OCI-LY3 (cell line): ENCODE results near the gene RPL21.
"Not testable (repeated sequence)": the region's sequence is repeated elsewhere in the genome, so short reads cannot be mapped to it uniquely, and the experiment has no call there.

Experiments used
- H2AFZ ChIP-seq: fragments of 200-600, 300-600 bp; shearing (Covaris generic); 2 replicates; pipeline ENCODE4 v1.6.0; 2014; ENCODE audit warnings: antibody characterized with exemption, low read depth, low read length
- H3K27ac ChIP-seq: fragments of 200-600, 300-600 bp; sonication (generic); 2 replicates; pipeline ENCODE4 v1.5.1; 2014; ENCODE audit warnings: mild to moderate bottlenecking, low read length, moderate library complexity, mixed read lengths
- H3K27me3 ChIP-seq: fragments of 200-600, 300-600 bp; sonication (generic); 2 replicates; pipeline ENCODE4 v1.6.1; 2014; ENCODE audit warnings: low read depth, low read length, mixed read lengths
- H3K36me3 ChIP-seq: fragments of 200-600, 300-600 bp; sonication (generic); replicated peaks from 2 replicates; pipeline ENCODE3; 2014; ENCODE audit warnings: low read depth, low read length, mixed read lengths
- H3K4me1 ChIP-seq: fragments of 300-600, 200-600 bp; sonication (generic); 2 replicates; pipeline ENCODE4 v1.6.1; 2014; ENCODE audit warnings: low read length, mixed read lengths
- H3K4me2 ChIP-seq: fragments of 200-600, 300-600 bp; sonication (generic); 2 replicates; pipeline ENCODE4 v1.6.1; 2014; ENCODE audit warnings: low read length, mixed read lengths
- H3K4me3 ChIP-seq: fragments of 300-600, 200-600 bp; sonication (generic); 2 replicates; pipeline ENCODE4 v1.5.1; 2014; ENCODE audit warnings: antibody characterized with exemption, mild to moderate bottlenecking, low read length, moderate library complexity
- H3K79me2 ChIP-seq: fragments of 300-600, 200-600 bp; shearing (Covaris generic); 2 replicates; pipeline ENCODE4 v1.6.1; 2014; ENCODE audit warnings: mild to moderate bottlenecking, low read length, mixed read lengths
- H3K9ac ChIP-seq: fragments of 300-600, 200-600 bp; shearing (Covaris generic); 2 replicates; pipeline ENCODE4 v1.6.0; 2014; ENCODE audit warnings: mild to moderate bottlenecking, low read length, moderate library complexity
- H3K9me3 ChIP-seq: fragments of 200-600, 300-600 bp; shearing (Covaris generic); 2 replicates; pipeline ENCODE4 v1.6.1; 2014; ENCODE audit warnings: low read length, mixed read lengths; ENCODE audit not compliant: insufficient read depth
- H4K20me1 ChIP-seq: fragments of 200-600, 300-600 bp; sonication (generic); 2 replicates; pipeline ENCODE4 v1.6.1; 2016; ENCODE audit warnings: low read length, mixed read lengths; ENCODE audit not compliant: insufficient read depth
- CTCF ChIP-seq: fragments of 200-600, 300-600 bp; sonication (generic); IDR thresholded peaks from 2 replicates; pipeline ENCODE4 v1.5.1; 2014; ENCODE audit warnings: antibody characterized with exemption, low read length, low read depth
- EZH2phosphoT487 ChIP-seq: fragments of 200-600 bp; shearing (Covaris generic); IDR thresholded peaks from 2 replicates; pipeline ENCODE4 v1.6.1; 2018; ENCODE audit warnings: antibody characterized with exemption, mixed run types, low read depth

The RPL21 gene

GRCh38 chr13:27288392-27288791 lies 37.0 kb downstream of the RPL21 start:
- H3K4me3 ChIP-seq: no peak overlapping the region
- peaks cover 7% of the 10 kb centered on the region for H3K4me1 ChIP-seq
- no peak overlapping the region for H3K9ac ChIP-seq
- no peak overlapping the region for H3K27ac ChIP-seq
- no peak overlapping the region for H3K4me2 ChIP-seq
- no peak overlapping the region for H2AFZ ChIP-seq
- H4K20me1 ChIP-seq: no peaks in the 10 kb centered on the region
- peaks cover 11% of the 10 kb centered on the region; the same call in 1 of the 2 replicates for H3K27me3 ChIP-seq
- no peaks in the 10 kb centered on the region for H3K79me2 ChIP-seq
- no peak for TF ChIP-seq EZH2phosphoT487
- TF ChIP-seq CTCF: no peak
- H3K36me3 ChIP-seq: no peaks in the 10 kb centered on the region
- H3K9me3 ChIP-seq: no peaks in the 10 kb centered on the region

- TF ChIP-seq EZH2phosphoT487 (no peak), CTCF (no peak)
- Histone ChIP-seq H3K36me3 (no peaks in the 10 kb centered on the region), H3K4me2 (no peak overlapping the region), H3K4me1 (peaks cover 7% of the 10 kb centered on the region), H2AFZ (no peak overlapping the region), H4K20me1 (no peaks in the 10 kb centered on the region), H3K4me3 (no peak overlapping the region), H3K9me3 (no peaks in the 10 kb centered on the region), H3K9ac (no peak overlapping the region), H3K79me2 (no peaks in the 10 kb centered on the region), H3K27me3 (peaks cover 16% of the 10 kb centered on the region), H3K27ac (no peak overlapping the region)
These were observed 37.8 kb downstream of the RPL21 start for GRCh38 chr13:27289011-27289665.

GRCh38 chr13:27290715-27291114 lies 39.4 kb downstream of the RPL21 start:
- Histone ChIP-seq H3K27me3 (peaks cover 32% of the 10 kb centered on the region), H3K4me1 (peaks cover 7% of the 10 kb centered on the region), H2AFZ (no peak overlapping the region), H4K20me1 (no peaks in the 10 kb centered on the region), H3K9me3 (no peaks in the 10 kb centered on the region), H3K4me3 (no peak overlapping the region), H3K9ac (no peak overlapping the region), H3K36me3 (no peaks in the 10 kb centered on the region), H3K4me2 (no peak overlapping the region), H3K79me2 (no peaks in the 10 kb centered on the region), H3K27ac (no peak overlapping the region)
- TF ChIP-seq CTCF: no peak
- TF ChIP-seq EZH2phosphoT487: no peak

GRCh38 chr13:27291967-27292366 lies 40.6 kb downstream of the RPL21 start:
- not testable (repeated sequence) for H3K4me3 ChIP-seq, H3K79me2 ChIP-seq, H3K27ac ChIP-seq, H3K4me2 ChIP-seq, H3K9ac ChIP-seq, H3K36me3 ChIP-seq, H3K4me1 ChIP-seq, H4K20me1 ChIP-seq, H2AFZ ChIP-seq, H3K9me3 ChIP-seq
- peaks cover 37% of the 10 kb centered on the region for H3K27me3 ChIP-seq
